Measurements from ENCODE around the gene RNU1-2.
"Not testable (repeated sequence)": the region's sequence is repeated elsewhere in the genome, so short reads cannot be mapped to it uniquely, and the experiment has no call there.

The RNU1-2 gene

DNA sequence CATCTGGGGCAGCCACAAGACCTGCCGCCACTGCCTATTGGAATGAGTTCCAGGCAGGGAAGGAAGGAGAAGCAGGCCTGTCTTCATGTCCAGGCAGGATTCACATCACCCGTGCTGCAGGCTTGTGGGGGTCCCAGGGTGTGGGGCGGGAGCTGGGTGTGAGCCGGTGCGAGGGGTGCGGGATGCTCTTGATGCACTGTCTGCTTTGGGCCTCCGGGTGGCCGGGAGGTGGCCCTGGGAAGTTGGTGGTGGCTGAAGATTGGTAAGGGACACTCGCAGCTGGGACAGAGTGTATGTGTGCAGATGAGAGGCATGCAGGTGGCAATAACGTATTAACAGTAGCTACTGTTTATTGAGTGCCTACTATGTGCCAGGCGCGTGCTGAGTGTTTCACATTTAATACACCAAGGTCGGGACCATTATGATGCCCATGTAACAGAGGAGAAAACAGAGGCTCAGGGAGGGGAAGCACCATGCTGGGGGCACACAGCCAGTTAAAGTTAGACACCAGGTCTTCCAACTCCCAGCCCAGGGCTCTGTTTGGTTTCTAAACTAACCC is 29.2 kb downstream of the RNU1-2 start:
- Histone ChIP-seq H3K4me3 (ENCODE audit: low read depth in 1 of 2, low read length in 2 of 2) (no peak overlapping the region), H3K4me1 (ENCODE audit: control insufficient read depth in 1 of 2, insufficient read depth in 2 of 2, low read length in 2 of 2) (peaks cover 0 to 8% of the 10 kb centered on the region in 2 donors), H3K27ac (ENCODE audit: low read length) (no peak overlapping the region), H3K27me3 (ENCODE audit: low read depth, low read length) (no peaks in the 10 kb centered on the region), H3K9me3 (ENCODE audit: control insufficient read depth in 1 of 2, low read length in 2 of 2) (no peaks in the 10 kb centered on the region), H3K36me3 (ENCODE audit: control insufficient read depth in 1 of 2, insufficient read depth in 2 of 2, low read length in 2 of 2) (peaks cover 0 to 2% of the 10 kb centered on the region in 2 donors)

GRCh38 chr1:16925635-16926490 is 30.1 kb downstream of the RNU1-2 start:
- no peak overlapping the region for H3K27ac ChIP-seq (ENCODE audit: low read length)
- peaks cover 0 to 10% of the 10 kb centered on the region in 2 donors for H3K36me3 ChIP-seq (ENCODE audit: control insufficient read depth in 1 of 2, insufficient read depth in 2 of 2, low read length in 2 of 2)
- peaks cover 0 to 8% of the 10 kb centered on the region in 2 donors for H3K4me1 ChIP-seq (ENCODE audit: control insufficient read depth in 1 of 2, insufficient read depth in 2 of 2, low read length in 2 of 2)
- H3K4me3 ChIP-seq (ENCODE audit: low read depth in 1 of 2, low read length in 2 of 2): no peak overlapping the region
- no peaks in the 10 kb centered on the region for H3K9me3 ChIP-seq (ENCODE audit: control insufficient read depth in 1 of 2, low read length in 2 of 2)
- H3K27me3 ChIP-seq (ENCODE audit: low read depth, low read length): no peaks in the 10 kb centered on the region

GRCh38 chr1:16926491-16927073 is 30.8 kb downstream of the RNU1-2 start:
- H3K9me3 ChIP-seq (ENCODE audit: control insufficient read depth in 1 of 2, low read length in 2 of 2): no peaks in the 10 kb centered on the region
- no peaks in the 10 kb centered on the region for H3K27me3 ChIP-seq (ENCODE audit: low read depth, low read length)
- peaks cover 0 to 4% of the 10 kb centered on the region in 2 donors for H3K4me1 ChIP-seq (ENCODE audit: control insufficient read depth in 1 of 2, insufficient read depth in 2 of 2, low read length in 2 of 2)
- peaks cover 0 to 18% of the 10 kb centered on the region in 2 donors for H3K36me3 ChIP-seq (ENCODE audit: control insufficient read depth in 1 of 2, insufficient read depth in 2 of 2, low read length in 2 of 2)
- no peak overlapping the region for H3K4me3 ChIP-seq (ENCODE audit: low read depth in 1 of 2, low read length in 2 of 2)
- H3K27ac ChIP-seq (ENCODE audit: low read length): no peak overlapping the region

DNA sequence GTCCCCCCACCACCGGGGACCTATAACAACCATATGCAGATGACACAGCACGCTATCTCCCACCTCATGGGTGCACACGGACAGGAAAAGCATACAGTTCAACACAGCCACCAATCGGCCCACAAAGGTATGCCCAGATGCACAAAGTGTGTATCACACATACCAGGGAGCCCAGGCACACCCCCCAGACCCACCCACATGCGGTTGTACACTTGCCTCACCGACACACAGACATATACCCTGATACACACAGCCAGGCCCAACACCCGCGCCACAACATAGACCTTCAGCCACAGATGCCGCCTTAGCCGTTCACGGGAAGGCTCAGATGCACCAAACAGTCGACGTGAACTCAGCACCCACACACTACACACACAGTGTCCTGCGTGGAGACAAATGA is 31.5 kb downstream of the RNU1-2 start:
- Histone ChIP-seq H3K9me3 (ENCODE audit: control insufficient read depth in 1 of 2, low read length in 2 of 2) (no peaks in the 10 kb centered on the region), H3K27me3 (ENCODE audit: low read depth, low read length) (no peaks in the 10 kb centered on the region), H3K36me3 (ENCODE audit: control insufficient read depth in 1 of 2, insufficient read depth in 2 of 2, low read length in 2 of 2) (peaks cover 0 to 21% of the 10 kb centered on the region in 2 donors), H3K27ac (ENCODE audit: low read length) (no peak overlapping the region), H3K4me1 (ENCODE audit: control insufficient read depth in 1 of 2, insufficient read depth in 2 of 2, low read length in 2 of 2) (no peaks in the 10 kb centered on the region), H3K4me3 (ENCODE audit: low read depth in 1 of 2, low read length in 2 of 2) (no peak overlapping the region)

GRCh38 chr1:16927711-16928485 is 32.1 kb downstream of the RNU1-2 start:
- Histone ChIP-seq H3K36me3 (ENCODE audit: control insufficient read depth in 1 of 2, insufficient read depth in 2 of 2, low read length in 2 of 2) (peaks cover 0 to 27% of the 10 kb centered on the region in 2 donors), H3K27me3 (ENCODE audit: low read depth, low read length) (no peaks in the 10 kb centered on the region), H3K4me1 (ENCODE audit: control insufficient read depth in 1 of 2, insufficient read depth in 2 of 2, low read length in 2 of 2) (no peaks in the 10 kb centered on the region), H3K9me3 (ENCODE audit: control insufficient read depth in 1 of 2, low read length in 2 of 2) (no peaks in the 10 kb centered on the region), H3K4me3 (ENCODE audit: low read depth in 1 of 2, low read length in 2 of 2) (no peak overlapping the region), H3K27ac (ENCODE audit: low read length) (no peak overlapping the region)

DNA sequence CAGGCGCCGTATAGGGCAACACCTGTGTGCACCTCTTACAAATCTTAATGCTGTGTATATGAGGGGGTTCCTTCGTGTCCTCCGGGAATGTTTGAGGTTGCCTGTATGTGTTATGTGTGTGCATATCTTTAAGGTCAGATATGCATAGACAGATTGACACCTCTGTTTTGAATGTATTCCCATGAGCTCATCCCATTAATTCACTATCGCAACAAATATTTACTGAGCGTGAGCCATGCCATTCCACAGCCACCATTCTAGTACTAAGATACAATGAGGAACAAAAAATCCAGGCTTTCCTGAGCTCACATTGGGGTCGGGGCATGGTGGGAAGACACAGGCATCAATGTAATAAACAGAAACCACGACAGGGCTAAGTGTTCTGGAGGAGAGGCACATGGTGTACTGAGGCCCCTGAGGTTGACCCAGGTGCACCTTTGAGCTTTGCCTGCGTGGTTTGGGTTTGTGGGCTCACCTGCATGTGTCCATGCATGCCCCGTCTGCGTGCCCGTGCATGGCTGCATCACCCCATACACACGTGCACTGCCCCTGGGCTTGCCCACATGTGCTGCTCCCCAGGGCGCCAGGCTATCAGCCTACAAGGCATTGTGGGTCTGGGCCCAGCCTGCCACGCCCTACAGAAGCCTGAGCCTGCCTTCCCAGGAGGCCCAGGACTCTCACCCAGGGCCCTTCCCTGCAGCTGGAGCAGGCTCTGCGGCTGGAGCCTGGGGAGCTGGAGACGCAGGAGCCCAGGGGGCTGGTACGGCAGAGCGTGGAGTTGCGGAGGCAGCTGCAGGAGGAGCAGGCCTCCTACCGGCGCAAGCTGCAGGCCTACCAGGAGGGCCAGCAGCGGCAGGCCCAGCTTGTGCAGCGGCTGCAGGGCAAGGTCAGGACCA is 33.6 kb downstream of the RNU1-2 start:
- H3K27me3 ChIP-seq (ENCODE audit: low read depth, low read length); H3K4me1 ChIP-seq (ENCODE audit: control insufficient read depth in 1 of 2, insufficient read depth in 2 of 2, low read length in 2 of 2); H3K4me3 ChIP-seq (ENCODE audit: low read depth in 1 of 2, low read length in 2 of 2); H3K9me3 ChIP-seq (ENCODE audit: control insufficient read depth in 1 of 2, low read length in 2 of 2); H3K27ac ChIP-seq (ENCODE audit: low read length): not testable (repeated sequence)
- H3K36me3 ChIP-seq (ENCODE audit: control insufficient read depth in 1 of 2, insufficient read depth in 2 of 2, low read length in 2 of 2): peaks cover 0 to 35% of the 10 kb centered on the region in 2 donors

GRCh38 chr1:16931206-16931934 is 35.6 kb downstream of the RNU1-2 start:
- not testable (repeated sequence) for H3K9me3 ChIP-seq (ENCODE audit: control insufficient read depth in 1 of 2, low read length in 2 of 2); H3K4me1 ChIP-seq (ENCODE audit: control insufficient read depth in 1 of 2, insufficient read depth in 2 of 2, low read length in 2 of 2); H3K27ac ChIP-seq (ENCODE audit: low read length); H3K27me3 ChIP-seq (ENCODE audit: low read depth, low read length); H3K4me3 ChIP-seq (ENCODE audit: low read depth in 1 of 2, low read length in 2 of 2)
- peaks cover 0 to 42% of the 10 kb centered on the region in 2 donors for H3K36me3 ChIP-seq (ENCODE audit: control insufficient read depth in 1 of 2, insufficient read depth in 2 of 2, low read length in 2 of 2)

DNA sequence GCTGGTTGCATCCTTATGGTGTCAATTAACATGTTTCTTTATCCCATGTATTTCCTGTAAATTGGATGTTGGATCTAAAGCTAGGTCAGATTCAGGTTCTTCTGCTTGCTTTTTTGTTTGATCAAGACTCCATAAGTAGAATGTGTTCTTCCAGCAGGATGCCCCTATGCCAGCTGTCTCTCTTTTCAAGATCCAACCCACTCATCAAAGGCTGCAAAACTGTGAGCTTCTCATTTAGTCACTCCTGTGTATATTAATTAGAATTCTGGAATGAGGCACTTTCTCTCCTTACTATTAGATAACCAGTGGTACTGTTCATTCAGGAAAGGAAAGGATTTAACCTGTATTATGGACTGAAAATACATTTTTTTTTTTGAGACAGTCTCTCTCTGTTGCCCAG is 38.2 kb downstream of the RNU1-2 start:
- peaks cover 0 to 67% of the 10 kb centered on the region in 2 donors for H3K36me3 ChIP-seq (ENCODE audit: control insufficient read depth in 1 of 2, insufficient read depth in 2 of 2, low read length in 2 of 2)
- not testable (repeated sequence) for H3K27me3 ChIP-seq (ENCODE audit: low read depth, low read length); H3K27ac ChIP-seq (ENCODE audit: low read length); H3K4me1 ChIP-seq (ENCODE audit: control insufficient read depth in 1 of 2, insufficient read depth in 2 of 2, low read length in 2 of 2); H3K9me3 ChIP-seq (ENCODE audit: control insufficient read depth in 1 of 2, low read length in 2 of 2); H3K4me3 ChIP-seq (ENCODE audit: low read depth in 1 of 2, low read length in 2 of 2)

DNA sequence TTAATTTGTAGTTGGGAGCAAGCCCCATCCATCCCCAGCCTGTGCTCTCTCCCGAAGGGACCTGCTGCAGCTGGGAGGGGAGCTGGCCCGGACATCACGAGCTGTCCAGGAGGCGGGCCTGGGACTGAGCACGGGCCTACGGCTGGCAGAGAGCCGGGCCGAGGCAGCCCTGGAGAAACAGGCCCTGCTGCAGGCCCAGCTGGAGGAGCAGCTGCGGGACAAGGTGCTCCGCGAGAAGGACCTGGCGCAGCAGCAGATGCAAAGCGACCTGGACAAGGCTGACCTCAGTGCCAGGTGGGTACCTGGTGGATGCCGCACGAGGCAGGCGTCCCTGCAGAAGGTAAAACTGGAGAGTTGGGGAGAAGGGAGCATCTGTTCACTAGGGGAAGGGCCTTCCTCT is 40.8 kb downstream of the RNU1-2 start:
- not testable (repeated sequence) for H3K27me3 ChIP-seq (ENCODE audit: low read depth, low read length); H3K9me3 ChIP-seq (ENCODE audit: control insufficient read depth in 1 of 2, low read length in 2 of 2); H3K27ac ChIP-seq (ENCODE audit: low read length); H3K4me3 ChIP-seq (ENCODE audit: low read depth in 1 of 2, low read length in 2 of 2); H3K4me1 ChIP-seq (ENCODE audit: control insufficient read depth in 1 of 2, insufficient read depth in 2 of 2, low read length in 2 of 2)
- H3K36me3 ChIP-seq (ENCODE audit: control insufficient read depth in 1 of 2, insufficient read depth in 2 of 2, low read length in 2 of 2): peaks cover 0 to 66% of the 10 kb centered on the region in 2 donors
